Left kidney (tissue), 2 donors: ENCODE results near the gene USP25. TPM values are rescaled to one million over a fixed set of nuclear protein-coding genes. Genes with fewer than 3 reads are reported as not detected.

Experiments
- DNase-seq: peaks from one replicate; pipeline ENCODE4 v3.0.0-alpha.2; 2013
- polyA plus RNA-seq: library from polyadenylated mRNA; unstranded; fragments of 120-200 nt; gene quantifications from one replicate; pipeline ENCODE4 v1.2.1, GENCODE V29; 2013; ENCODE audit not compliant: insufficient read length

USP25 gene
- polyA plus RNA-seq, 1 donor: 58.9 TPM

DNA sequence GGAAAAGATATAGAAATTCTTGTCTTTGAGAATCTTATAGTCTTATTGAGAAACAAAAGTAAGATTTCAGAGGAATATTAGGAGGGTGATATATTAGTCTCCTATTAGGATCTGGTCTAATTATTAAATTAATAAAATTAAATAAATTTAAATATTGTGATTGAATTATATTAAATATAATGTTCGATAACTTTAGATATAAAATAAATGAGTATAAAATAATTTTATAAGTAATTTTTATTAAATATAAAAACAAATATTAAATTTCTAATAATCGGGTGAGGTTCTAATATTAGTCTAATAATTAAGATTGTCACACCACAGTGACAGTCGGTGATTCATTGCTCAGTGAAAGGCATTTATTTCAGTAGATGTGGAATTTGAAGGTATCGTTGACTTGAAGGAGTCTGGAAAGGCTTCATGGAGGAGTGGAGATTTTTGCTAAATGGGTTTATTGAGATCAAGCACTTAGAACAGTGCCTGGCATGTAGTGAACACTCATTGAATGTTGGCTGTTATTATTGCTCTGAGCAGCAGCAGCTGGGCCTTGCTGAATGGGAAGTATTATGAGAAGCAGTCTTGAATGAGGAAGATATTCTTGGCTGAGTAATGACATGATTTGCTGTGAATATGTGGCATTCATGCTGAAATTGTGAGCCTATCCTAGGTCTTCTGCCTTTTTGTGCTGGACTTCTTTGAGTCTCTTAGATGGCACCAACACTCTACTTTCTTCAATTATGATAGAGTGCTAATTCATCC is 74.6 kb downstream of the USP25 start:
- DNase-seq: no peak

DNA sequence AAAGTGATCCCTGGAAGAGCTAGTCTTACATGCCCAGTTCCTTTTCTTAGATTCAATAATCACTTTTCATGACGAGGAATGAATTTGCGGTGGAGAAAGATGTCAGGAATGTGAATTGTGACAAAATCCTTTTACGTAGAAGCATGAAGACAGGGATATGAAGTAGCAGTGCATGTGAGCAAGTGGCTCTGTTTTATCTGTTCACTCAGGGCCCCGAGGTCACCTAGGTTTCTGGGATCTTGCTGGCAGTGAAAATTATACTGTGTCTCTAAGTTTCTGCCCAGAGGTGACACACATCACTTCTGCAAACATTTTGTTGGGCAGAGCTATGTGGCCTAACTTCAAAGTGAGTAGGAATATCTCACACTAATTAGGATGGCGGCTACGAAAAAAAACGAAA is 79.3 kb downstream of the USP25 start:
- DNase-seq: no peak

DNA sequence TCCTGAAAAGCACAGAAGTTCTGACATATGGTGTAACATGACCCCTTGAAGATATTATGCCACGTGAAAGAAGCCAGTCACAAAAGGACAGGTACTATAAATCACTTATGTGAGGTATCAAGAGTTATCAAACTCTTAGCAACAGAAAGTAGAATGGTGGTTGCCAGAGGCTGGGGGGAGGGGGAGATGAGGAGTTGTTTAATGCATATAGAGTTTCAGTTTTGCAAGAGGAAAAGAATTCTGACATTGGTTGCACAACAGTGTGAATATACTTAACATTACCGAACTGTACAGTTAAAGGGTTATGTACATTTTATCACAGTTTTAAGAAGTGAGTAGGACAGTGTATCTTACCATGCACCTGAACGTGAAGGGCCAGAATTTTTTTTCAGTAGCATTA is 80.0 kb downstream of the USP25 start:
- no peak for DNase-seq

DNA sequence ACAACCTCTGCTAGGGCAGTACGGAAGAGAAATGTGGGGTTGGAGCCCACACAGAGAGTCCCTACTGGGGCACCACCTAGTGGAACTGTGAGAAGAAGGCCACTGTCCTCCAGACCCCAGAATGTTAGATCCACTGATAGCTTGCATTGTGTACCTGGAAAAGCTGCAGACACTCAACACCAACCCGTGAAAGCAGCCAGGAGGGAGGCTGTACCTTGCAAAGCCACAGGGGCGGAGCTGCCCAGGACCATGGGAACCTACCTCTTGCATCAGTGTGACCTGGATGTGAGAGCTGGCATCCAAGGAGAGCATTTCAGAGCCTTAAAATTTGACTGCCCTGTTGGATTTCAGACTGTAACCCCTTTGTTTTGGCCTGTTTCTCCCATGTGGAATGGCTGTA is 85.5 kb downstream of the USP25 start:
- DNase-seq: no peak

DNA sequence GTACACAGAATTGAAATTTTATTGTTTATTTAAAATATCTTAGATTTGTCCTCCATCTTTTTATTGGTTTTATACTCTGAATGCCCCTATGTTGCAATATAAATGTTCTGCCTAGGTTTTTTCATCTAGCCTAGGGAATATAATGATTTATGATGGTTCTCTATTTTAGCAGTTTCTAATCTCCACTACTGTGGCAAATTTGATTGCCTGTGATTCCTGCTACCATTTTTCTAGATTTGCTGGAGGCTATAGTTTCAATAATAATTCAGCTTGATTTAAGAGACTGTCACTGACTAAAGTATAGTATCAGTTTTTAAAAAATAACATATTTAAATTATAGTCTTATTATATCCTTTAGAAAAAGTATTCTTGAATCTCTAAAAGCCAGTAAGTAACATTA is 90.5 kb downstream of the USP25 start:
- DNase-seq: no peak

DNA sequence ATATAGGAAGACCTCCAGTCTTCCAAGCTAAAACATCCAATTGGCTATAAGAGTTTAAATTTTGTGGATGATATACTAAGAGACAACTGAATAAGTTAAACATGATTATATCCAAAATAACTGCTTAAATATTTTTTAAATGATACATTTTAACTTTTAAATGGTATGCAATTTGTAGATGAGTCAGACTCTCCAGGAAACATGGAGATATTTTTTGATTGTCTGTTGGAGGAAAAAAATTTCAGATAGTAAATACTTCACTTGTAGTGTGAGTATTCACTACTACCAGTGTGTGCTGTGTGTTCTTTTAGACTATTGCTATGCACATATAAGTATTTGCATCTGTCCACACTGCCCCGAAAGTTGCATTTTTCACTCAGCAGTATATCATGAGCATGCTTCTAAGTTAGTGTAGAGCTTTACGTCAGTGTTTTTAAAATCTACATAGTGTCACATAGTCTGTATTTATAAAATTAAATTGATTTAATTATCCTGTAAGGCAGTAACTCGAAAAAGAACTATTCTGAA is 91.1 kb downstream of the USP25 start:
- no peak for DNase-seq

DNA sequence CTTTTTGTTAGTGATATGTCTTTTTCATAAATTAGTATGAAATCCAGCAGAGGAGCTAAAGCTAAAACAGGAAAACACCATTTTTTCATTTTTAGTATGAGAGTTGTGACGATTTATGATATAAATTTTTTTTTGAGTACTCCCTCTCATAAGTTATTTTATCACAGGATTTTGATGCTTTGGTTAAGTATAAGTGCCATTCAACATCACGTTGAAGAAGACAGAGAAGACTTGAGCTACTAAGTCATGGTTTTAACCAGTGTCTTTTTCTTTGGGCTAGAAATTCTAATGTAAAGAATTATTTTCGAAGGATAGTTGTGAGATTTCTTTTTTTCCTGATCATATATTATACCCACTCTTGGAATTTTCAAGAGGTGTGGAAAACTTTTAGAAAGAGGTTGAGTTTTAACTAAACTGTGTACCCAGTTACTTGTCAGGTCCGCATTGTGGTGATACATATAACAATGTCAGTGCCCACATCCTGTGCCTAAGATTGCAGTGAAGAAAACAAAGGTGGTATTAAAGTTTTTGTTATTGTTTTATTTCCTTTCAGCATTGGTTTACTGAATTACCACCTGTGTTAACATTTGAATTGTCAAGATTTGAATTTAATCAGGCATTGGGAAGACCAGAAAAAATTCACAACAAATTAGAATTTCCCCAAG is 93.8 kb downstream of the USP25 start:
- no peak for DNase-seq

DNA sequence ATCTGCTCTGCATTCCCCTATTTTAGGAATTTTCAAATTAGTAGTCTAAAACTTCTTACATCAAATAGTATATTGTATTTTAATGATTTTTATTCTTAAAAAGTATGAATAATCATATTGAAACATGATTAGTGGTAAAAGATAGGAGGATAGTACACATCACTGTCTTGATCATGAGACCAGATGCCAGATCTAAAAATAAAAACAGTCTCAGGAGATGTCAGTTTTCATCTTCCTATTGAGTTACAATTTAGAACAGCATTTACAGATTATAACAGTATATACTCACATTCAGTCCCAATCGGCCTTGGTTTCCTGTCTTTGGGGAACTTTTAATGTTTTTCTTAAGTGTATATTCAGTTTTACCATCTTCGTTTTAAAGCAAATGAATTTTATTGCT is 95.9 kb downstream of the USP25 start:
- DNase-seq: no peak

DNA sequence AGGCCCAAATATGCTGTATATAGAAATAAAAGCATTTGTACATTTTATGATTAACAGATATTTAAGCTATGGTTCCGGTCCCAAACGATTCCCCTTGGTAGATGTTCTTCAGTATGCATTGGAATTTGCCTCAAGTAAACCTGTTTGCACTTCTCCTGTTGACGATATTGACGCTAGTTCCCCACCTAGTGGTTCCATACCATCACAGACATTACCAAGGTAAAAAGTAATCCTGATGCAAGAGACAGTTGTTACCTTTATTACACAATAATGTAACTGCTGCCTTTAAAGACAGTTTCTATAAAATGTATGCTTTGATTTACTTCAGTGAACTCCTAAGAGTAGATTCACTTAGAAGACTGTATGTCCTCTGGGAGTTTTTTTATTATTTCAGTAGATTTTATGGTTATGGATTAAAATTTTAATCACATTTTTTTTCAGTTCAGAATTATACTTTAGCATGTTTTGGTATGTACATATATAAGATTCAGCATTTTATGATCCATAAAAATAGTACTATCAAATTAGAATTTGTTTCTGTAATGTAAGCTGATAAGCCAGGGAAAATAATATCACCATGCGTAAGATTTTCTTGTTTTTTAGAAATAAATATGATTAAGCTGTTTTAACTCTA is 96.5 kb downstream of the USP25 start:
- peak; percentile 39 for DNase-seq

DNA sequence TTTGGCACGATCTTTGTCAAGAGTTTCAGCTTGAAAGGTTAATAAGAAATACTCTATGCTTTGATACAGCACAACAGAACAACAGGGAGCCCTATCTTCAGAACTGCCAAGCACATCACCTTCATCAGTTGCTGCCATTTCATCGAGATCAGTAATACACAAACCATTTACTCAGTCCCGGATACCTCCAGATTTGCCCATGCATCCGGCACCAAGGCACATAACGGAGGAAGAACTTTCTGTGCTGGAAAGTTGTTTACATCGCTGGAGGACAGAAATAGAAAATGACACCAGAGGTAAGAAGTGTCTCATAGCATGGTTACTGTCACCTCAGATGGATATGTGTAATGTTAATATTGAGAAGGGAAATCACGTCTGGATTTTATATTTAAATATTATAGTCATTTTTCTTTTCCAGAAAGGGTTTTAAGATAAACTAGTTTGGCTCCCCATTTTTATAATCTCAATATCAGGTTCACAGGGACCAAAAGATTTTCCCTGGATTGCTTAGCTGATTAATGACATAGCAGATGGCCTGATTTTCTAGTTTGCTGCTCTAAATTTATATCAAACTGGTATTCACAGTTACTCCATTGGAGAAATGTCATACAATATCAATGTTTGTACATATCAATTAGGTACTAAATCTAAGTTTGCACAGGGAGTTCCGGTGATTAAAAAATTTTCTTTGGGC is 97.3 kb downstream of the USP25 start:
- no peak for DNase-seq

DNA sequence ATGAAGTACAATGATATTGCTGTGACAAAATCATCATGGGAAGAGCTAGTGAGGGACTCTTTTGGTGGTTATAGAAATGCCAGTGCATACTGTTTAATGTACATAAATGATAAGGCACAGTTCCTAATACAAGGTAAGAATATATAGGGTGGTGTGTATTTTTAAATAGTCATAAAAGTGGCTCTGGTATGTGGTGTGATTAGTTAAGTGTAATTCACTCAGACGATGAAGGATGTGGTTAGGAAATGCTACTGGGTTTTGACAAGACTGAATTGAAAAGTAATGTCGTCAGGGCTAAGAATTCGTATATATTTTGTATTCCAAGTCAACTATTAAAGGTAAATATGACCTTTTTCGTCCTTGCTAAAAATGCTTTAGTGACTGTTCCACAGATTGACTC is 101.7 kb downstream of the USP25 start:
- DNase-seq: no peak

DNA sequence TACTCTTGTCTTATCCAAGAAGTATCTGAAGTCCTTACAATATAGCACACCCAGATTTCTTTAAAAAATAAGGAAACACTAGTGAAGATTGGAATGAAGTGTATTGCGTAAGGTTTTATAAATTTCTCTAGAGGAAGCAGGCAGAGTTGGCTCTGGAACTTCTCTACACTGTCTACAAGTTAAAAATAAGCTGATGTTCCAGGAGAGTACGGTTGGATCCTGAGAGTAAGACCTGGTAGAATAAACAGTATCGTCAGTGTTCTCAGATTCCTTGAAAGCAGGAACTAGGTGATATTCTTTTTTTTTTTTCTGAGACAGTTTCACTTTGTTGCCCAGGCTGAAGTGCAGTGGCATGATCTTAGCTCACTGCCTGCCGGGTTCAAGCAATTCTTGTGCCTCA is 107.9 kb downstream of the USP25 start:
- DNase-seq: no peak

DNA sequence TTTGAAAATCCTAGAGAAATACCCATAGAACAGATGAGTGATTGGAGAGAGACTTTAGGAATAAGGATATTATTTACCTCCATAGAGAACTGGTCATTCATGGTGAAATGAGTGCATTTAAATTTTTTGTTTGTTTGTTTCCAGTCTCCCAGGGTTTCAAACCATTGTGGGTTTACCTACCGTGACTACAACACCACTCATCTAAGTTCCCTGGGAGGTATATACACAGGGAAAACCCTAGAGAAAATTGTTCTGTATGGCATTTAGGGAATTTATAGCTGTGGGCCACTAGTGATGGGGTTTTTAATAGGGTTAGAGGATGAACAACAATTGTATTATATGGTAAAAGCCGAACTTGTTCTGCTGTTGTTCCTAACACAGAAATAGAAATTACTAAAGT is 109.2 kb downstream of the USP25 start:
- no peak for DNase-seq

DNA sequence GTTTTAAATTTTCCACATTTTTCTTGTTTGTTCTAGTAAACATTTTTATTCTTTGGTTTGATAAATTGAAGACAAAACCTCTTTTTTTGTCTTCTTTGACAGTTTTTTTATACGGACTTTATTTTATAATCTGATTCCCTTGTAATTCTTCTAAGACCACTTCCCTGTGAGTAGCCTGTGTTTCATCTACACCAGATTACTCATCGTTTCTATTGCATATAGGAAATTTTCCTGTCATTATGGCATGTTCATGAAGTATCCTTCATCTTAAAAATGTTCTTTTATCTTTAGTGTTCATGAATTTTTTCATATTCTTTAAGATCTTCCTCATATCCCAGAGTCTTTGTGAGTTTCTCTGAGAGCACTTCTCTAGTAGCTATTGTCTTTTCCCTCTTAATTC is 109.8 kb downstream of the USP25 start:
- no peak for DNase-seq

DNA sequence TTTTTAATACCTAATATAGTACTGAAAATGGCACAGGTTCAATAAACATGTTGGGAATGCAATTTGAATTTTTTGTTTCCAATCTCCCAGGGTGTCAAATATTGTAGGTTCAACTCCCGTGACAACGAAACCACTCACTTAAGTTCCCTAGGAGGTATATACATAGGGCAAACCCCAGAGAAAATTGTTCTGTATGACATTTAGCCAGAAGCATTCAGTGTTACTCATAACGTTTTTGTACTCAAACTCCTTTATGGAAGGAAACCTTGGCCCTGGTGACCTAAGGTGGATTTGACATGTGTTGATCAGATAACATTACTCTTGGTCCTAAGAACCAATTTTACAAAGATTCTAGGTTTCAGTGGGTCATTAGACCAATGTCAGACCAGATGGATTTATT is 110.6 kb downstream of the USP25 start:
- no peak for DNase-seq

DNA sequence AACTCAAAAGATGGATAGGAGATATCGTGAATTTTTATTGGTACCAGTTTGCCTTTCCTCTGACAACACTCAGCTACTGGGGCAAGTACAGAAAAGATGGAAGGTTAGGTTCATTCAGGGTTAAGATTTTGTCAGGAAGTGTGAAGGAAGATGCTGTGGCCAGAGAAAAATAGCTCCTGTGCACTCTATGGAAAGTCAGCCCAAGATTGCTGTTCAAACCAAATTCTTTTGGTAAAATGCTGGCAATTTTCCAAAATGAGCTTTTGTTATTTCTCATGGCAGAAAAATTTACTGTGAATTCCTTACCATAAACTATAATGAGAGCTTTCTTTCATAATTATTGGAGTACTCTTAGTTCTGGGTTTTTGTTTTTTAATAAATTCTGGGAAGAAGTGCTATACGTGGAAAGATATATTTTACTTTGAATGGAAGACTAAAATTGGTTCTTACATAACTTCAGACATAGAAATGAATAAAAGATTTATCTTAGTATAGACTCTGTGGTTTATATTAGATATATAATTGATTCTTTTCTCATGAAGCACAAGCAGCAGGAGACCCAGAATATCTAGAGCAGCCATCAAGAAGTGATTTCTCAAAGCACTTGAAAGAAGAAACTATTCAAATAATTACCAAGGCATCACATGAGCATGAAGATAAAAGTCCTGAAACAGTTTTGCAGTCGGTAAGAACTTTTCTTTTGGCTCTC is 112.2 kb downstream of the USP25 start:
- peak; percentile 3 for DNase-seq

DNA sequence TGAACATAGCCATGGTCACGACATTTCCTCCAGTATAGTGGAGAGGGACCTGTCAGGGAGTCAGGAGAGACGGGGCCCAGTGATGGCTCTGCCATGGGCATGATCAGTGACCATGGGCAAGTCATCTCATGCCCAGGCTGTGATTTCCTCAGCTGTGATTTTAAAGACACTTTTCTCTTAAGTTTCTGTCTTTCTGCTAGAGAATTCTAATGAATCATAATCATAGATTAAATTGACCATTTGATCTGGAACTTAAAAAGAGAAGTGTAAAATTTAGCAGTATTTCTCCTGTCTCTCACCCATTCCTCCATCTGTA is 112.7 kb downstream of the USP25 start:
- no peak for DNase-seq

DNA sequence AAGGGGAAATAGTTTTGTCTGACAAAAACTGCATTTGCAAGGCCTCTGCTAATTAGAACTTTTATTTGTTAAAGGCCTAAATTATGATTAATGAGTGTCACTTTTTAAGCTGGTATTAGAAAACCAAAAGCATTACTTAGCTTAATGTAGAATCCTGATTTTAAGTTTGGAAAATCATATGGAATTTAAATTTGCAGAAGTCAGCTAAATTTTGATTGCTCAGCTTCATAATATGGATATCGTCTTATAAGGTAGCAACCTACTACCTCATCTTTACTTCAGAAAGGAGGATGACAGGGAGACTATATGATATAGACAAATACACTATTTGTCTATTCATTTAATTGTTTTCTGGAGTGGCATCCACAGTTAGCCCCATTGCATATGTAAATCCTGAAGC is 114.0 kb downstream of the USP25 start:
- no peak for DNase-seq

DNA sequence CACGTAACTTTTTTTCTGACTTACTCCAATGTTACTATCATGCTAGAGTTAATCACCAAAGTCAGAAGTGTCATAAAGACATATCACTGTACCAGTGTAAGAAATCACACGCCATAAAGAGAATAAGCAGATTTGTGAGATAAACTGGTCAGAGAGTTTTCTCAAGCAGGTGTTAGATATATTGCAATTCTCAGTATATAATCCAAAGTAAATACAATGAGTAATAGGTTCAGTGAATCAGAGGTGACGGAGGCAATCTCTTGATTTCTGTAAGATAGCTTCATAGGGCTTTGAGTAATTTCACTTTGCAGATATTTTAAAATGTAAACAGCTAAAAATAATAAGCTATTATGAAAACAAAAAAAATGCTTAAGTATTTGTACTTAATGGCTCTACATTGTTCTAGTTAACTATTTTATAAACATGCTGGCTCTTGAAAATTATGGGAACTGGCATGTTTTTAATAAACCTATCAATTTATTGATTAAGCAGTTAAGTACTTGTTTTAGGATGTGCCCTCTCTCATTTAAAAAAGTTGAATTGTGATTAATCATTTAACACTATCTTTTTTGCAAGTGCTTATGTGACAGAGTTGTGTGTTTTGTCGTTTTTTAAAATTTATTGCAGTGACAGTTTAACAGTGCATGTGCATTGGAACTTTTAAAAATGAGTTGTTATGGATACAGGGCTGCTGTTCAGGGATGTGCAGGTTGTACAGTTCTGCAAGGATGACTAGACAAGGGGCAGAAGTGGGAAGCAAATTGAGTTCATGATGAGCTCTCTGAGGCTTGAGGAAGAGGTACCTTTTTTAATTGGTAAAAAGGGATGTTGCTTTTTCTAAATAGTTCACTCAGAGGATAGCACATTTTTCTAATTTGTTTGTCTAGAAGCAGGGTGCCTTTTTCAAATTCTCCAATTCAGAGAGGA is 119.1 kb downstream of the USP25 start:
- no peak for DNase-seq

DNA sequence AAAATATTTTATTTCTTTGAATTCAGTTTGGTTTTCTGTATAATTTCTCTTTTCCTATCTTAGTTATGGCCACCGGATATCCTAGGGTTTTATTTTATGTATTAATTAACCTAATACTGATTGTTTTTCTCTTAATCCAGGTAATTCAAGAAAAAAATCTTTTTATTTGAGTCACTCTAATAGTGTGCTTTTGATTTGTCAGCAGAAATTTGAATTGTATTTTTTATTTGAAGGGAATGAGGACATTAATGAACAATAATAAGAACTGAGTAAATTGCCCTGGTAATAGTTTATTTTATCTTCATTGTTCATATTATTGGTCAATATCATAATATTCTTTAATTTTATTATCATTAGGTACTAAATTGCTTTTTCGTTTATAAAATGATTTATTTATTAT is 120.1 kb downstream of the USP25 start:
- DNase-seq: no peak

DNA sequence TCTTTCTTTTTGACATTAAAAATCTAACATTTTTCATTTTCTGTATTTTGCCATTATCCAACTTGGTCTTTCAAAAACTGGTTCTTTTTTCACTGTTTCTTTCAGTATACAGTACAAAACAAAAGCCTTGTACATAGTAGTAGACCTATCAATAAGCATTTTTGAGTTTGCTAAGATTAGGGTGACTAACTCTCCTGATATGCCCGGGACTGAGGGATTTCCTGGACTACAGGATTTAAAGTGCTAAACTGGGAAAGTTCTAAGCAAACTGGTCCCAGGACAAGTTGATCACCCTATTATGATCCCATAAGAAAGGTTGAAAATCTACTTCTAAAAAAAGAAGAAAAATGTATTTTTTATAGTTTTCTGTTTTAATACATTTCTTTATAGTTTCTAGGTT is 120.9 kb downstream of the USP25 start:
- DNase-seq: no peak
